Activated CD4-positive, CD25-positive, alpha-beta regulatory T cell treated with anti-CD3 and anti-CD28 coated beads, Interleukin-2, amount 50 U/mL, for 72 hours (primary cell): Measurements from ENCODE around the gene IFT22.
"Not testable (repeated sequence)": the region's sequence is repeated elsewhere in the genome, so short reads cannot be mapped to it uniquely, and the experiment has no call there.

Source experiments
- DNase-seq: peaks from one replicate; pipeline ENCODE4 v3.0.0; 2021

Gene IFT22

DNA sequence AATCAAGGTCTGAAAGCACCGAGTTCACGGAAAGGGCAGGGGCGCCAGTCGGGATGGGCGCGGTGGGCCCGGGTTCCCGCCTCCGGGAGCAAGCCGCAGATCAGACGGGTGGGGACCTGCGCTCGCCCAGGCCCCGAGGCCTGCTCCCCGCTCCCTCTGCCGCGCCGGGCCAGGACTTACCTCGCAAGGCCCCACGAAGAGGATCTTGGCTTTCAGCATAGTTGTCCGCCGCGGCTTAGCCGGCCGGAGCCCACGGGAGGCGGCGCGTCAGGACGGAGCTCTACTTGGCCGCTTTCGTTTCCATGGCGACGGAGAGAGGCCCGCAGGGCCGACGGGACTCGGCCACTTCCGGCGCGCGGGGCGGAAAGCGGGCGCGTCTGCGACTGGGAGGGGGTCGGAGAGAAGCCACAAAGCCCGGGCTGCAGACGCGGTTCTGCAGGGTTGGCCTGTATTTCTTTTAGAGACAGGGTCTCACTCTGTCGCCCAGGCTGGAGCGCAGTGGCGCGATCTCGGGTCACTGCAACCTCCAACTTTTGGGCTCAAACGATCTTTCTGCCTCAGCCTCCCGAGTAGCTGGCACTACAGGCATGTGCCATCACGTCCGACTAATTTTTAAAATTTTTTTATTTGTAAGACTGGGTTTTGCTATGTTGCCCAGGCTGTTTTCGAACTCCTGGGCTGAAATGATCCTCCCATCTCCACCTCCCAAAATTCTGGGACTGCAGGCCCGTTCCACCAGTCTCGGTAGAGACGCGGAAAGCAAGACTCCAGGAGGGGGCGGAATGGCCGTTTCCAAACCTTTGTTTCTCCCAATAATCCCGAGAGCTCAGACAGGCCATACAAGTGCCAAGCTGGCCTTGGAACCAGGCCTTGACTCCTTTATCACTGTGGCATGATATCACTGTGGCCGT is at the start of gene IFT22:
Gene IFT22 (minus strand): TSS at position 322 of the 911 bp plus-strand sequence. CDS start 103 bp downstream, at position 219.
- DNase-seq = peak; percentile 85

DNA sequence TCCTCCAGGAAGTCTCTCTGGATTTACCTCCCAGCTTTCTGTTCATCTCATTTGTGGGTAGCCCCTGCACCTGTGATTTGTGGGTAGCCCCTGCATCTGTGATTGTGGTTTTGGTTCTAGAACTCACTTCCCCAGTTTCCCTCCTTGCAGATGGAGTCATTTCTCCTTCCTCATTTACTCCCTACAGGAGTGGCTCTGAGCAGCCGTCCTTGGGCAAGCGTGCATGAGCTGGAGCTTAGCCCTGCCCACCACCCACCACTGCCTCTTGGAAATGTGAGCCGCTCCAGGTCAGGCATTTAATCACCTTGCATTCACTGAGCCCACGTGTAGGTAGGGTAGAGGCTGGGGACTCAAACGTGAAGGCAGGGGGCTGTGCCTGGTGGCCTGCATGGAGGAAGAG is 49.2 kb upstream of the IFT22 start:
- no peak for DNase-seq

DNA sequence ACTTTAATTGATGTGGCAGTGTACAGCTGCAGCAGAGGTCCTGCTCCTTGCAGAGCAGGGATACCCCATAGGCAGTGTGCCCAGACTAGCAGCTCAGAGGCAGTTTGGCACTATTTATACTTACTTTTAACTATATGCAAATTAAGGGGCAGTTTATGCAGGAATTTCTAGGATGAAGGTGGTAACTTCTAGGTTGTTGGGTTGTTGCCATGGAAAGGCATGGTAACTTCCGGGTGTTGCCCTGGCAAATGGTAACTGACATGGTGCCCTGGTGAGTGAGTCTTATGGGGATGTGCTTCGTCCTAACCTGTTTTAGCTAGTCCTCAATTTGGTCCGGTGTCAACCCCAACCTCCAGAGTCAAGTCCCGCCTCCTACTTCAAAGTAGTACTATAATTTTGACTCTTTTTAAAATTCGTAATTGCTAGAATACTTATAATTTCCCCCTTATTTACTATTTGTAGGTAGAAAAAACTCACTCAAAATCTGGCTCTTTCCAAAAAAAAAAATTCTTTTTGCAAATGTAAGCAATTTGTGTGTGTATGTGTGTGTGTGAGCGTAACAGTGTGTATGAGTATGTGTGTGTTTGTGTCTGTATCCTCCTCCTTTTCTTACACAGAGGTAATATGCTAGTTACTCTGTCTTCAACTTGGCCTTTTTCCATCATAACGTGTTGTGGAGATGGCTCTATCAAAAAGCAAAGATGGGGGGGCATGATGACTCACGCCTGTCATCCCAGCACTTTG is 47.0 kb upstream of the IFT22 start:
- no peak for DNase-seq

DNA sequence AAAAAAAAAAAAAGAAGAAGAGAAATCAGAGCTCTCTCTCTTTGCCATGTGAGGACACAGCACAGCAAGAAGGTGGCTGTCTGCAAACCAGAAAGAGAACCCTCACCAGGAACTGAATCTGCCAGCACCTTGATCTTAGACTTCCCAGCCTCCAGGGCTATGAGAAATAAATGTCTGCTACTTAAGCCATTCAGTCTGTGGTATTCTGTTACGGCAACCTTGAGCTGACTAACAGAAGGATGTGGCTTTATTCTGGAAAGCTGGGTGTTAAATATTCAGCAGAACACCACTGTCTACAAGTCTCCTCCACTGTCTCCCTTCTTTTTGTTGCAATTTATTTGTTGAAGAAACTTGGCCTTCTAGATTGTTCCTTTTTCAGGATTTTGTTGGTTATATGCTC is 46.1 kb upstream of the IFT22 start:
- DNase-seq = no peak

DNA sequence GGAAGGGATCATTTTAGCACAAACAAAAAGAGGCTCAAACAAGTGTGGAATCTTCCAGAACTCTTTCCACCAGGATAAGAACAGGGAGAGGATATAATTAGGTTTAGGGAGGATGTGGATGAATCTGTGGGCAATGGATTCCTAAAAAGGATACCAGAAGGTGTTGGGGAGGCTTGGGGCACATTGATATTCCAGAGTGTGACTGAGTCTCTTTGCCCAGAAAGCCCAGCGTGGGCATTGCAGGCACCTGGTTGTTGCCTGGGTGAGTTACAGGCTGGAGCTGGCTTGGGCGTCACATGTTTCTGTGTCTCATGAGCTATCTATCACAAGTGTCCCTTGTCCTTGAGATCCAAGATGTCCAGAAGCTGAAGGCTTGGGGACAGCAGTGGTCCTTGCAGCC is 44.3 kb upstream of the IFT22 start:
- no peak for DNase-seq

DNA sequence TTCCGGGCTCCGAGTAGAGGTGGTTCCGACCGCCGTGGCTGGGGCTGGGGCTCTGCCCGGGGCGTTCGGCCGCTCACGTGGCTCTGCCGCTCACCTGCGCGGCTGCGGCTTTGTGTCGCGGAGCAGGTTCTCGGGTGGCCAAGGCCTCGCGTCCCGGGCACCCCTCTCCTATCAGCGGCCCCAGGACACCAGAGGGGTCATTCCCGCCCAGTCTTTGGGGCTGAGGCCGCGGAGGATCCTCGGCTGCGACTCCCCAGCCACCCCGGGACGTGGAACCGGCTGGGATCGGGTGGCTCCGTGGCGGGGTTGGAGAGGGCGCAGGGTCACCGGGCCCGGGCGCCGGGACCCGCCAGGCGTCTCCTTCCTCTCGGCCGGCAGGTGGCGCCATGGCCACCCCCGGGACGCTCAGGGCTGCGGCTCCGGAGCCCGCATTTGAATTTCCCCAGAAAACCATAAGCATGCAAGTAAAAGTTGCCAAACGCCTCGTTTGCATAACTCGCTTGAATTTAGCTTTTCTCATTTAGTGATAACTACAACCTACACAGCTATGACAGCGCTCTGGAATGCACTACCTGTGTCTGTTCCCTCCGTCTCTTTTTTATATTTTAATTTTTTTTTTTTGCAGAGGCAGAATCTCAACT is 42.2 kb upstream of the IFT22 start:
- DNase-seq = peak; percentile 75

DNA sequence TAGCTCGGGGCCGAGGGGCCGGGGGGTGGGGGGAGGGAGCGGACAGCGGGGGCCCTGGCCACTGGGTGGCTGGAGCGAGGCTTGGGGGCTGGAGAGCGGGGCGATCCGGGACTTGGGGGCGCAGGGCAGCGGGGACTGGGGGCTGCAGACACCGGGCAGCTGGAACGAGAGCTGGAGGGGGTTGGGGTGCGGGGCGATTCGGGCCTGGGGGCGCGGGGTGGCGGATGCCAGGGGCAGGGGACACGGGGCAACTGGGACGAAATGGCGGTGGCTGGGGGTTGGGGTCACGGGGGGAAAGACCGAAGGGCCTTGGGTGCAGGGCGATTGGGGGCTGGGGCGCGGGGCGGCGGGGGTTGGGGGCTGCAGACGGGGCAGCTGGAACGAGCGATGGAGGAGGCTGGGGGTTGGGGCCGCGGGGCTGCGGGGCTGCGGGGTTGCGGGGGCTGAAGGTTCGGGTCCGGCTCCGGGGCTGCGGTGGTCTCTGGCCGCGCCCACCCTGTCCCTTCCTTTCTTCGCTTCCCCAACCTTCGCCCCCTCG is 41.7 kb upstream of the IFT22 start:
- DNase-seq = no peak

DNA sequence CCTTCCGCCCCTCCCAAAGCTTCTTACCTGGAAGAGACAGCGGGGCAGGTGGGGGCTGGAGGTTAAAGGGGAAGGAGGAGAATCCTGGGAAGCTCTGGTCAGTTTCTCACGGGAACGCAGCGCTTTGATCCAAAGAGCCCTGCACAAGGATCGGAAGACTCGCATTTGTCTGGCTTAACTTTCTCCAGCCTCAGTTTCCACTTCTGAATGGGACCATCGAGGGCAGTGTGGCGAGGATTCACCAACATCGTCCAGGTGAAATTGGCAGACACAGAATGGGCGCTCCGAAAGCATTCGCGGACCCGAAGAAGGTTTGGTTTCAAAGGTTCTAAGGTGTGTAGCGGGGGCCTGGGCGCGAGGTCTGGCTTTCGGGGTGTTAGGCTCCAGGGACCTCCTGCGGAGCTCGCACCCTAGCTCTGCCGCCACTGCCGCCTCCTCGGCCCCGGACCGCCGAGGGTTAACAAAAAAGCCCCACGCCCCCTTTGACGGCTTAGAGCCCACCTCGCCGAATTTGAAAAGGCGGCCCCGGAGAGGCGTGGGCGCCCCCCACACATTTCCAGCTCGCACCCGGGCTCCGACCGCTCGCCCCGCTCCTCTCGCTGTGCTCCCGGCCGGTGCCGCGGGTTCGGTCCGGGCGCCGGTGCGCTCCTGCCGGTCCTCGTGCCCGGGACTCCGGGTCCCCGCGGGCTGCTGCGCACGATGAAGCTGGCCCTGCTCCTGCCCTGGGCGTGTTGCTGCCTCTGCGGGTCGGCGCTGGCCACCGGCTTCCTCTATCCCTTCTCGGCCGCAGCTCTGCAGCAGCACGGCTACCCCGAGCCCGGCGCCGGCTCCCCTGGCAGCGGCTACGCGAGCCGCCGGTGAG is 41.0 kb upstream of the IFT22 start, which contains the start of gene COL26A1:
Gene COL26A1 (plus strand): TSS at position 542 of the 862 bp plus-strand sequence. CDS start 158 bp downstream, at position 700.
- DNase-seq = no peak

DNA sequence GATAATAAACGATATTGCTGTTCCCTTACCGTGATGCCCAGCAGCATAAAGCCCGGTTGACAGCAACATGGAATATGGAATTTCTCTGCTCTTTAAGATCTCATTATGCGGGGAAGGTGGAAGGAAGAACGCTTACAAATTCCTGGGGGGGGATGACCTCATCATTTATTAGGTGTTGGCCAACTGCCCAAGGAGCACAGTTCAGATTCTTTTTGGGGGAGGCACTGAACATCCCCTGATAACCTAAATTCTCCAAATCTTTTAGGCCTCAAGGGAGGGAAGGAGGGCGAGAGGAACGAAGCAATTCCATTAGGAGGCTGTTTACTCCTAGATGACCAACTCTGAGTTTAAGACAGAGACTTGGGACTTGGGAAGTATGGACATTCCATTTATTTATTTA is 35.8 kb upstream of the IFT22 start:
- no peak for DNase-seq

DNA sequence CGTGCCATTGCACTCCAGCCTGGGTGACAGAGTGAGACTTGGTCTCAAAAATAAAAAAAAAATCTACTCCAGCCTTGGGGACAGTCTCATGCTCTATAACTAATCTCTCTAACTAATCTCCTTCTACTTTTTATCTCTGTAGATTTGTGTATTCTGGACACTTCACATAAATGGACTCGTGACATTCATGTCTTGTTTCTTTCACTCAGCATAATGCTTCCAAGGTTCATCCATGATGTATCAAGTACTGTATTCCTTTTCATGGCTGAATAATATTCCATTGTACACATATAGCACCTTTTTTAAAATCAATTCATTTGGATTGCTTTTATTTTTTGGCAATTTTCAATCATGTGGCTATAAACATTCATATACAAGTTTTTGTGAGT is 31.3 kb upstream of the IFT22 start:
- DNase-seq = no peak

DNA sequence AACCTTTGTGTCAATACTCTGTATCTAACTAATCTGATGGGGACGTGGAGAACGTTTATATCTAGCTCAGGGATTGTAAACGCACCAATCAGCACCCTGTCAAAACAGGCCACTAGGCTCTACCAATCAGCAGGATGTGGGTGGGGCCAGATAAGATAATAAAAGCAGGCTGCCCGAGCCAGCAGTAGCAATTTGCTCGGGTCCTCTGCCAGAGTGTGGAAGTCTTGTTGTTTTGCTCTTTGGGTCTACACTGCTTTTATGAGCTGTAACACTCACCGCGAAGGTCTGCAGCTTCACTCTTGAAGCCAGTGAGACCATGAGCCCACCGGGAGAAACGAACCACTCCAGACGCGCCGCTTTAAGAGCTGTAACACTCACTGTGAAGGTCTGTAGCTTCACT is 27.7 kb upstream of the IFT22 start:
- not testable (repeated sequence) for DNase-seq

DNA sequence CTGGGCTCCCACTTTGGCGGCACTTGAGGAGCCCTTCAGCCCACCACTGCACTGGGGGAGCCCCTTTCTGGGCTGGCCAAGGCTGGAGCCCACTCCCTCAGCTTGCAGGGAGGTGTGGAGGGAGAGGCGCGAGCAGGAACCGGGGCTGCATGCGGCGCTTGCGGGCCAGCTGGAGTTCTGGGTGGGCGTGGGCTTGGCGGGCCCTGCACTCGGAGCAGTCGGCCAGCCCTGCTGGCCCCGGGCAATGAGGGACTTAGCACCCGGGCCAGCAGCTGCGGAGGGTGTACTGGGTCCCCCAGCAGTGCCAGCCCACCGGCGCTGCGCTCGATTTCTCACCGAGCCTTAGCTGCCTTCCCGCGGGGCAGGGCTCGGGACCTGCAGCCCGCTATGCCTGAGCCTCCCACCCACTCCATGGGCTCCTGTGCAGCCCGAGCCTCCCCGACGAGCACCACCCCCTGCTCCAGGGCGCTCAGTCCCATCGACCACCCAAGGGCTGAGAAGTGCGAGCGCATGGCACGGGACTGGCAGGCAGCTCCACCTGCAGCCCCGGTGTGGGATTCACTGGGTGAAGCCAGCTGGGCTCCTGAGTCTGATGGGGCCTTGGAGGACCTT is 26.9 kb upstream of the IFT22 start:
- DNase-seq = not testable (repeated sequence)

DNA sequence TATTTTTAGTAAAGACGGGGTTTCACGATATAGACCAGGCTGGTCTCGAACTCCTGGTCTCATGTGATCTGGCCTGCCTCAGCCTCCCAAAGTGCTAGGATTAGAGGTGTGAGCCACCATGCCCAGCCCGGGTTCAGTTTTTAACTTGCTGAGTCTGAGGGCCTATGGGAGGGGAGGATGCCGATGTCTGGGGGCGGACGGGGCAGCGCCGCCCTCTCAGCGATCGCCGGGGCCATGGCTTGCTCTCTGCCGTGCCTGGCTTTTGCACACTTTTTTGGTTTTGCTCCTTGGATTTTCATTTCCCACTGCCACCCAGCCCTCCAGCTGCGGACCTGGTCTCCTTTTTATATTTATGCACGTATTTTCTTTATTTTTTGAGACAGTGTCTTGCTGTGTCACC is 25.9 kb upstream of the IFT22 start:
- DNase-seq = no peak

DNA sequence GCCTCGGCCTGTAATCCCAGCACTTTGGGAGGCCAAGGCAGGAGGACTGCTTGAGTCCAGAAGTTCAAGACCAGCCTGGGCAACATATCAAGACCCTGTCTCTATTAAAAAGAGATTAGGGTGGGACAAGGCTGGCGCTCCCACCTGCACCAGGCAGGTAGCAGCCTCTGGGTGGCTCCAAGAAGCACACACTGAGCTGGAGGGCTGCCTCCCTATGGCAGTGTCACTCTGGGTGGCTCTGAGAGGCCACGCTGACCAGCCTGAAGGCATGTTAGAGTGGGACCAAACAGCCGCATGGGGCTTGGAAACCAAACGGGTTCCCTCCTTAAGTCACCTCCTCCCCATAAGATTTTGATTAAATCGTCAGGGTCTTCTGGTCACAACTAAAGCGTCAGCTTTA is 21.3 kb upstream of the IFT22 start:
- no peak for DNase-seq

DNA sequence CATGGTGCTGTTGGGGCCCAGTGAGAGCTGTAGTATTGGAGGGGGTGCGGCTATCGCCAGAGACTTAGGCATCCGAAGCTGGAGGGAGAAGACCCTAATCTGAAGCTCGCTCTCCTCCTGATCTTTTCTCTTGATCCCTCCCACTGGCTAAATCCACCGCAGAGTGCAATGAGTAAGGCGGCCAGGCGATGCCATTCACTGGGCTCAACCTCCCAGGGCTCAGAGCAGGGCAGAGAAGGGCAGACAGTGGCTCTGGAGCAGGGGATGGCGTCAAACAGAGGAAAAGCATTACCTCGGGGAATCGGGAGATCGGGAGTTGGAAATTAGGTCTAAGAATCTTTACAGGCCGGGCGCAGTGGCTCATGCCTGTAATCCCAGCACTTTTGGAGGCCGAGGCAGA is 18.8 kb upstream of the IFT22 start:
- DNase-seq = no peak

DNA sequence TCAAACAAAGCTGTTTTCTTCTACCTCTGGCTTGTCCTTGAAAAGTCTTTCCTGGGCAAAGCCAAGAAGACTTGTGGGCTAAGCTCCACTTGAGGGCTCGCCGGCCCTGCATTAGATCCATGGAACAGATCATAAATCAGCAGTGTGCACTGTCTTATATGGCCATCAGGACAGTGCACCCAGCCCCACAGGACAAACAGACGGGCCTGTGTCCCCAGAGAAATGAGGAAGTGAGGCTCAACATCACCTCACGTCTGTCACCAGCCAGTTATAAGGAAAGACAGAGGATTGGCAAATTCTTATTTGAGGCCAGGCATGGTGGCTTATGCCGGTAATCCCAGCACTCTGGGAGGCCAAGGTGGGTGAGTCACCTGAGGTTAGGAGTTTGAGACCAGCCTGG is 12.3 kb upstream of the IFT22 start:
- no peak for DNase-seq

DNA sequence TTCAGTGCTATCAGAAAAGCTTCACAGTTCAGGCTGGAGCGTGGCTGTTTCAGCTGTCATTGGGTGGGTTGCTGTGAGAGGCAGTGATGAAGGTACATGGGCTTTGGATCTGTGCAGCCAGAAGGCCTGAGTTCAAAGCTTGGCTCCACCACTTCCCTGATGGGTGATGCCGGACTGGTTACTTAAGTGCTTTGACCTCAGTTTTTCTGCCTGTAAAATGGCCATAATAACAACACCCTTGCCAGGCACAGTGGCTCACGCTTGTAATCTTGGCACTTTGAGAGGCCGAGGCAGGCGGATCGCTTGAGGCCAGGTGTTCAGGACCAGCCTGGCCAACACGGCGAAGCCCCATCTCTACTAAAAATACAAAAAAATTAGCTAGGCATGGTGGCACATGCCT is 10.4 kb upstream of the IFT22 start:
- DNase-seq = no peak

DNA sequence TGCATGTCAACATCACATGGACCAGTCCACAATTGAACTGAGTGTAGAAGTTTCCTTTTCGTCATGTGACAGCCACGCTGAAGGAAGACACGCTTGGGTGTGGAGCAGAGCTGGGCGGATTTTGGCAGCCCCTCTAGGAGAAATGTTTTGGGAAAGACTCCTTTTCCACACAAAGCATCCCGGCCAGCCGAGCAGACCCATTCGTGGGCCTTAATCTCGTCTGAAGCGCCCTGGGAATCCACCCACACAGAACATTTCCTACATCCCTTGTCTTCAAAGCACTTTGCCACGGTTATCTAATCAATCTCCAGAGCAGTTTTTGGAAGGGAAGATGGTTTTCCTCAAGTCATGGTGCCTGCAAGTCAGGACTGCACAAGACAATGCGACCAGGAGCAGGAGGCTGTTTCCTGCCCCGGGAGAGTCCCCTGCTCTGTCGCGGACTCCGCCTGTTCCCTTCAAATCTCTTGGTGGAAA is 8.4 kb upstream of the IFT22 start:
- no peak for DNase-seq

DNA sequence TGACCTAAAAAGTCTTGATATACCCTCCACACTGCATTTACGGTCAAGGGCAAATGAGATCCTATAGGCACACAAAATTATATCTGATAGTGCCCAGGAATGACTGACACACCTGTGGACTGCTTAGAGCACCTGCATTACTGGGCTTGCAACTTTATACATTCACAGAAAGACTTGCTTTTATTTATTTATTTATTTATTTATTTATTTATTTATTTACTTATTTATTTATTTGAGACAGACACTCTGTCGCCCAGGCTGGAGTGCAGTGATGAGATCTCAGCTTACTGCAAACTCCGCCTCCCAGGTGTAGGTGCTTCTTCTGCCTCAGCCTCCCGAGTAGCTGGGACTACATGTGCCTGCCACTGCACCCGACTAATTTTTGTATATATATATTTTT is 6.5 kb upstream of the IFT22 start:
- DNase-seq = no peak

DNA sequence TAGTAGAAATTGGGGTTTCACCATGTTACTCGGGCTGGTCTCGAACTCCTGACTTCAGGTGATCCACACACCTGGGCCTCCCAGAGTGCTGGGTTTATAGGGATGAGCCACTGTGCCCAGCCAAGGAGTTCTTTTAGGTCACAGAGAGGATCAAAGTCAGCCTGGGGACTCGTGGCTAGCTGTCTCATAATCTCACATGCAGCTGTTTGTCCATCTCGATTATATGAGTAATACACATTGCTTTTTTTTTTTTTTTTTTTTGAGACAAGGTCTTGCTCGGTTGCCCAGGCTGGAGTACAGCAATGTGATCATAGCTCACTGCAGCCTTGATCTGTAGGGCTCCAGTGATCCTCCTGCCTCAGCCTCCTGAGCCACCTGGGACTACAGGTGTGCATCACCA is 2.2 kb downstream of the IFT22 start:
- no peak for DNase-seq

DNA sequence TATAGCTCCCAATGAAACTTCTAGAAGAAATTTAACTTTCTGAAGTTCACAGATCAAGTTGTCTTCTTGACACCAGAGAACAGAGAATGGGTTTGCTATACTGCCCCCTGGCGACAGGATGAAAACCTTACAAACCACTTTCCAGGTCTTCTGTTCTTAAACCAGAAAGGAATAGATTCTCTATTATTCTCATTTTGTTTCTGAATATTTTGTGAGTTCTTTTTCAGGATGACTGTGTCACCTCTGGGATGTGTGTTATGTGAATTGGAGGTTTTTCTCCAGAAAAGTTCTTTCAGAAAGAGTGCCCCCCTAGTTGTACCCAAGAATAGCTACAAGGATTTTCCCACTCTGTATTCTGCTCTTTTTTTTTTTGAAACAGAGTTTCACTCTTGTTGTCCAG is 6.3 kb downstream of the IFT22 start:
- DNase-seq = peak; percentile 51
